Globus pallidus (tissue), 1 donor: Measurements from ENCODE around the gene PCDHA11.
"Not testable (repeated sequence)": the region's sequence is repeated elsewhere in the genome, so short reads cannot be mapped to it uniquely, and the experiment has no call there.

Experiments used
- DNase-seq: peaks from one replicate; pipeline ENCODE4 v3.0.0-alpha.2; 2015; ENCODE audit warnings: low spot score

PCDHA11 gene

DNA sequence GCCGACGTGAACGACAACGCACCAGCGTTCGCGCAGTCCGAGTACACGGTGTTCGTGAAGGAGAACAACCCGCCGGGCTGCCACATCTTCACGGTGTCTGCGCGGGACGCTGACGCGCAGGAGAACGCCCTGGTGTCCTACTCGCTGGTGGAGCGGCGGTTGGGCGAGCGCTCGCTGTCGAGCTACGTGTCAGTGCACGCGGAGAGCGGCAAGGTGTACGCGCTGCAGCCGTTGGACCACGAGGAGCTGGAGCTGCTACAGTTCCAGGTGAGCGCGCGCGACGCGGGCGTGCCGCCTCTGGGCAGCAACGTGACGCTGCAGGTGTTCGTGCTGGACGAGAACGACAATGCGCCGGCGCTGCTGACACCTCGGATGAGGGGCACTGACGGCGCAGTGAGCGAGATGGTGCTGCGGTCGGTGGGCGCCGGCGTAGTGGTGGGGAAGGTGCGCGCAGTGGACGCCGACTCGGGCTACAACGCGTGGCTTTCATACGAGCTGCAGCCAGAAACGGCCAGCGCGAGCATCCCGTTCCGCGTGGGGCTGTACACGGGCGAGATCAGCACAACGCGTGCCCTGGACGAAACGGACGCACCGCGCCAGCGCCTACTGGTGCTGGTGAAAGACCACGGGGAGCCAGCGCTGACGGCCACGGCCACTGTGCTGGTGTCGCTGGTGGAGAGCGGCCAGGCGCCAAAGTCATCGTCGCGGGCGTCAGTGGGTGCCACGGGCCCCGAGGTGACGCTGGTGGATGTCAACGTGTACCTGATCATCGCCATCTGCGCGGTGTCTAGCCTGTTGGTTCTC is 18.7 kb upstream of the PCDHA11 start:
- not testable (repeated sequence) for DNase-seq

DNA sequence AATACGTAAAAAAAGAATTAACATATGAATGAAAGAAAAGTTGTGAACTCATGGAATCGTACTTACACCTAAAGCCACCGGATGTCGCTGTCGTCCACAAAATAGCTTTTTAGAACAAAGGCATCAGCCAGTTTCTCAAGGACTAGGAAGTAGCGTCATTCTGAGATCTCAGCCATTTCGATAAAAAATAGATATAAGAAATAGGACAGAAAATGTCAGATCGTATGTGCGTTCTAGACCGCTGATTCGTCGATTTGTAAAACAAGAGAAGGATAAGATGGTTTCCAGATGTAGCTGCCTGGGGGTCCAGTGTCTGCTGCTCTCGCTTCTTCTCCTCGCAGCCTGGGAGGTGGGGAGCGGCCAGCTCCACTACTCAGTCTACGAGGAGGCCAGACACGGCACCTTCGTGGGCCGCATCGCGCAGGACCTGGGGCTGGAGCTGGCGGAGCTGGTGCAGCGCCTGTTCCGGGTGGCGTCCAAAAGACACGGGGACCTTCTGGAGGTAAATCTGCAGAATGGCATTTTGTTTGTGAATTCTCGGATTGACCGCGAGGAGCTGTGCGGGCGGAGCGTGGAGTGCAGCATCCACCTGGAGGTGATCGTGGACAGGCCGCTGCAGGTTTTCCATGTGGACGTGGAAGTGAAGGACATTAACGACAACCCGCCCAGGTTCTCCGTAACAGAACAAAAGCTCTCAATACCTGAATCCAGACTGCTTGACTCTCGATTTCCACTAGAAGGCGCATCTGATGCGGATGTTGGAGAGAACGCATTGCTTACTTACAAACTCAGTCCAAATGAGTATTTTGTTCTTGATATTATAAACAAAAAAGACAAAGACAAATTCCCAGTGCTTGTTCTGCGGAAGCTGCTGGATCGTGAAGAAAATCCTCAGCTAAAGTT is 12.7 kb upstream of the PCDHA11 start, which contains the start of gene PCDHA10:
Gene PCDHA10 (plus strand): TSS at position 126 of the 903 bp plus-strand sequence. CDS start 152 bp downstream, at position 278.
- peak; percentile 68 for DNase-seq

DNA sequence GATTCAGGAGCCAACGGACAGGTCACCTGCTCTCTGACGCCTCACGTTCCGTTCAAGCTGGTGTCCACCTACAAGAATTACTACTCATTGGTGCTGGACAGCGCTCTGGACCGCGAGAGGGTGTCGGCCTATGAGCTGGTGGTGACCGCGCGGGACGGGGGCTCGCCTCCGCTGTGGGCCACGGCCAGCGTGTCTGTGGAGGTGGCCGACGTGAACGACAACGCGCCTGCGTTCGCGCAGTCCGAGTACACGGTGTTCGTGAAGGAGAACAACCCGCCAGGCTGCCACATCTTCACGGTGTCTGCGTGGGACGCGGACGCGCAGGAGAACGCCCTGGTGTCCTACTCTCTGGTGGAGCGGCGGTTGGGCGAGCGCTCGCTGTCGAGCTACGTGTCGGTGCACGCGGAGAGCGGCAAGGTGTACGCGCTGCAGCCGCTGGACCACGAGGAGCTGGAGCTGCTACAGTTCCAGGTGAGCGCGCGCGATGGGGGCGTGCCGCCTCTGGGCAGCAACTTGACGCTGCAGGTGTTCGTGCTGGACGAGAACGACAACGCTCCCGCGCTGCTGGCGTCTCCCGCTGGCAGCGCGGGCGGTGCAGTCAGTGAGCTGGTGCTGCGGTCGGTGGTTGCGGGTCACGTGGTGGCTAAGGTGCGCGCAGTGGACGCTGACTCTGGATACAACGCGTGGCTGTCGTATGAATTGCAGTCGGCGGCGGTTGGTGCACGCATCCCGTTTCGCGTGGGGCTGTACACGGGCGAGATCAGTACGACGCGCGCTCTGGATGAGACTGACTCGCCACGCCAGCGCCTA is 11.4 kb upstream of the PCDHA11 start:
- DNase-seq = no peak

DNA sequence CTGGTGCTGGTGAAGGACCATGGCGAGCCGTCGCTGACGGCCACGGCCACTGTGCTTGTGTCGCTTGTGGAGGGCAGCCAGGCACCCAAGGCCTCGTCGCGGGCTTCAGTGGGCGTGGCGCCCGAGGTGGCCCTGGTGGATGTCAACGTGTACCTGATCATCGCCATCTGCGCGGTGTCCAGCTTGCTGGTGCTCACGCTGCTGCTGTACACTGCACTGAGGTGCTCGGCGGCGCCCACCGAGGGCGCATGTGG is 10.8 kb upstream of the PCDHA11 start:
- DNase-seq = no peak

DNA sequence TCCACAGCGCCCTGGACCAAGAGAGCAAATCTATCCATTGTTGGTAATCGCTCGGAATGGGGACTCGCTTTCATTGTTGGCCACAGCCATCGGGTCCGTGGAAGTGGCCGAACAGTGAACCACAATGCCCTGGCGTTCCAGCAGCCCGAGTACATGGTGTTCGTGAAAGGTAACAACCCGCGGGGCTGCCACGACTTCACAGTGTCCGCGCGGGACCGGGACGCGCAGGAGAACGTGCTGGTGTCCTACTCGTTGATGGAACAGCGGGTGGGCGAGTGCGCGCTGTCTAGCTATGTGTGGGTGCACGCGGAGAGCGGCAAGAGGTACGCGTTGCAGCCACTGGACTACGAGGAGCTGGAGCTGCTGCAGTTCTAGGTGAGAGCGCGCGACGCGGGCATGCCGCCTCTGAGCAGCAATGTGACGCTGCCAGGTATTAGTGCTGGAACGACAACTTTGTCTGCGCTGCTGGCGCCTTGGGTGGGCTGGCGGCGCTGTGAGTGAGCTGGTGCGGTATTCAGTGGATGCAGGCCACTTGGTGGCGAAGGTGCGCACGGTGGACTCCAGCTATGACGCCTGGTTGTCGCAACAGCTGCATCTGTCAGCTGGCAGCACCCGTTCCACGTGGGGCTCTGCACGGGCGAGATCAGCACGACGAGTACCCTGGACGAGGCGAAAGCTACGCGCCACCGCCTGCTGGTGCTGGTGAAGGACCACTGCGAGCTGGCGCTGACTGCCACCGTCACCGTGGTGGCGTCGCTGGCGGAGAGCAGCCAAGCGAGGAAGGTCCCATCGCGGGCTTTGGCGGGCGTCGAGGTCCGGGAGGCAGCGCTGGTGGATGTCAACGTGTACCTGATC is 6.1 kb upstream of the PCDHA11 start:
- DNase-seq = no peak

DNA sequence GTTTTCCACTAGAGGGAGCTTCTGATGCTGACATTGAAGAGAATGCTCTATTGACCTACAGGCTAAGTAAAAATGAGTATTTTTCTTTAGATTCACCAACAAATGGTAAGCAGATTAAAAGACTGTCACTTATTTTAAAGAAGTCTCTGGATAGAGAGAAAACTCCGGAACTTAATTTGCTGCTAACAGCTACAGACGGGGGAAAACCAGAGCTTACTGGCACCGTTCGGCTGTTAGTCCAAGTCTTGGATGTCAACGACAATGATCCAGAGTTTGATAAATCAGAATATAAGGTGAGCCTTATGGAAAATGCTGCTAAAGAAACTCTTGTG is 764 bp downstream of the PCDHA11 start:
- peak; percentile 37 for DNase-seq

DNA sequence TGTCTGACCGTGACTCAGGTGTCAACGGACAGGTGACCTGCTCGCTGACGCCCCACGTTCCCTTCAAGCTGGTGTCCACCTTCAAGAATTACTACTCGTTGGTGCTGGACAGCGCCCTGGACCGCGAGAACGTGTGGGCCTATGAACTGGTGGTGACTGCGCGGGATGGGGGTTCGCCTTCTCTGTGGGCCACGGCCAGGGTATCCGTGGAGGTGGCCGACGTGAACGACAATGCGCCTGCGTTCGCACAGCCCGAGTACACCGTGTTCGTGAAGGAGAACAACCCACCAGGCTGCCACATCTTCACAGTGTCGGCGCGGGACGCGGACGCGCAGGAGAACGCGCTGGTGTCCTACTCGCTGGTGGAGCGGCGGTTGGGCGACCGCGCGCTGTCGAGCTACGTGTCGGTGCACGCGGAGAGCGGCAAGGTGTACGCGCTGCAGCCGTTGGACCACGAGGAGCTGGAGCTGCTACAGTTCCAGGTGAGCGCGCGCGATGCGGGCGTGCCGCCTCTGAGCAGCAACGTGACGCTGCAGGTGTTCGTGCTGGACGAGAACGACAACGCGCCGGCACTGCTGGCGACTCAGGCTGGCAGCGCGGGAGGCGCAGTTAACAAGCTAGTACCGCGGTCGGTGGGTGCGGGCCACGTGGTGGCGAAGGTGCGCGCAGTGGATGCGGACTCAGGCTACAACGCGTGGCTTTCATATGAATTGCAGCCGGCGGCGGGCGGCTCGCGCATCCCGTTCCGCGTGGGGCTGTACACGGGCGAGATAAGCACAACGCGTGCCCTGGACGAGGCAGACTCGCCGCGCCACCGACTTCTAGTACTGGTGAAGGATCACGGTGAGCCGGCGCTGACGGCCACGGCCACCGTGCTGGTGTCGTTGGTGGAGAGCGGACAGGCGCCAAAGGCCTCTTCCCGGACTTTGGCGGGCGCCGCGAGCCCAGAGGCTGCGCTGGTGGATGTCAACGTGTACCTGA is 1.8 kb downstream of the PCDHA11 start:
- no peak for DNase-seq

DNA sequence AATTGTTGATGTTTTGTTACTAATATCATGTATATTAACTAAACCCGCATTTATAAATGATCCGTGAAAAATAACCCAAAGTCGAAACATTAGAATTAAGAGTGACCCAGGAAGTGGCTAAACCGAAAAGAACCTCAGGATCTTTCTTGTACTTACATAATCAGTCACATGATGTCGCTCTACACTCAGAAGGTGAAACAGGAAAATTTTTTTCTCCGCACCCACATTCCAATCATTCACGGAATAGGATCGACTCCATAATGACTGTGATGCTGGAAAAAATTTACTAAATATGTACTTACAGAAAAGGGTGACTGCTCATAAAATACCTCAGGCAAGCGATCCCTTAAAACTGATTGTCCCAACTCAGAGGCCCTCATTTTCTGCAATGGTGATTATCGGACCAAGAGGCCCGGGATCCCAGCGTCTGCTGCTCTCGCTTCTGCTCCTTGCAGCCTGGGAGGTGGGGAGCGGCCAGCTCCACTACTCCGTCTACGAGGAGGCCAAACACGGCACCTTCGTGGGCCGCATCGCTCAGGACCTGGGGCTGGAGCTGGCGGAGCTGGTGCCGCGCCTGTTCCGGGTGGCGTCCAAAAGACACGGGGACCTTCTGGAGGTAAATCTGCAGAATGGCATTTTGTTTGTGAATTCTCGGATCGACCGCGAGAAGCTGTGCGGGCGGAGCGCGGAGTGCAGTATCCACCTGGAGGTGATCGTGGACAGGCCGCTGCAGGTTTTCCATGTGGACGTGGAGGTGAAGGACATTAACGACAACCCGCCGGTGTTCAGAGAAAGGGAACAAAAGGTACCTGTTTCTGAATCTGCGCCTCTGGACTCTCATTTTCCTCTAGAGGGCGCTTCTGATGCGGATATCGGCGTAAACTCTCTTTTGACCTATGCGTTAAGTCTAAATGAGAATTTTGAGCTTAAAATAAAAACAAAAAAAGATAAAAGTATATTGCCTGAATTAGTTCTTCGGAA is 6.6 kb downstream of the PCDHA11 start, which contains the start of gene PCDHA12:
Gene PCDHA12 (plus strand): TSS at position 224 of the 981 bp plus-strand sequence. CDS start 165 bp downstream, at position 389.
- DNase-seq = no peak

DNA sequence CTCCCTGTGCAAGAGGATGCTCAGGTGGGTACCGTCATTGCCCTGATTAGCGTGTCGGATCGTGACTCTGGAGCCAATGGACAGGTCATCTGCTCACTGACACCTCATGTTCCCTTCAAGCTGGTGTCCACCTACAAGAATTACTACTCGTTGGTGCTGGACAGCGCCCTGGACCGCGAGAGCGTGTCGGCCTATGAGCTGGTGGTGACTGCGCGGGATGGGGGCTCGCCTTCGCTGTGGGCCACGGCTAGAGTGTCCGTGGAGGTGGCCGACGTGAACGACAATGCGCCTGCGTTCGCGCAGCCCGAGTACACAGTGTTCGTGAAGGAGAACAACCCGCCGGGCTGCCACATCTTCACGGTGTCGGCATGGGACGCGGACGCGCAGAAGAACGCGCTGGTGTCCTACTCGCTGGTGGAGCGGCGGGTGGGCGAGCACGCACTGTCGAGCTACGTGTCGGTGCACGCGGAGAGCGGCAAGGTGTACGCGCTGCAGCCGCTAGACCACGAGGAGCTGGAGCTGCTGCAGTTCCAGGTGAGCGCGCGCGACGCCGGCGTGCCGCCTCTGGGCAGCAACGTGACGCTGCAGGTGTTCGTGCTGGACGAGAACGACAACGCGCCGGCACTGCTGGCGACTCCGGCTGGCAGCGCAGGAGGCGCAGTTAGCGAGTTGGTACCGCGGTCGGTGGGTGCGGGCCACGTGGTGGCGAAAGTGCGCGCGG is 7.9 kb downstream of the PCDHA11 start:
- not testable (repeated sequence) for DNase-seq

DNA sequence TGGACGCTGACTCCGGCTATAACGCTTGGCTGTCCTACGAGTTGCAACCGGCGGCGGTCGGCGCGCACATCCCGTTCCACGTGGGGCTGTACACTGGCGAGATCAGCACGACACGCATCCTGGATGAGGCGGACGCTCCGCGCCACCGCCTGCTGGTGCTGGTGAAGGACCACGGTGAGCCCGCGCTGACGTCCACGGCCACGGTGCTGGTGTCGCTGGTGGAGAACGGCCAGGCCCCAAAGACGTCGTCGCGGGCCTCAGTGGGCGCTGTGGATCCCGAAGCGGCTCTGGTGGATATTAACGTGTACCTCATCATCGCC is 8.5 kb downstream of the PCDHA11 start:
- DNase-seq = no peak

DNA sequence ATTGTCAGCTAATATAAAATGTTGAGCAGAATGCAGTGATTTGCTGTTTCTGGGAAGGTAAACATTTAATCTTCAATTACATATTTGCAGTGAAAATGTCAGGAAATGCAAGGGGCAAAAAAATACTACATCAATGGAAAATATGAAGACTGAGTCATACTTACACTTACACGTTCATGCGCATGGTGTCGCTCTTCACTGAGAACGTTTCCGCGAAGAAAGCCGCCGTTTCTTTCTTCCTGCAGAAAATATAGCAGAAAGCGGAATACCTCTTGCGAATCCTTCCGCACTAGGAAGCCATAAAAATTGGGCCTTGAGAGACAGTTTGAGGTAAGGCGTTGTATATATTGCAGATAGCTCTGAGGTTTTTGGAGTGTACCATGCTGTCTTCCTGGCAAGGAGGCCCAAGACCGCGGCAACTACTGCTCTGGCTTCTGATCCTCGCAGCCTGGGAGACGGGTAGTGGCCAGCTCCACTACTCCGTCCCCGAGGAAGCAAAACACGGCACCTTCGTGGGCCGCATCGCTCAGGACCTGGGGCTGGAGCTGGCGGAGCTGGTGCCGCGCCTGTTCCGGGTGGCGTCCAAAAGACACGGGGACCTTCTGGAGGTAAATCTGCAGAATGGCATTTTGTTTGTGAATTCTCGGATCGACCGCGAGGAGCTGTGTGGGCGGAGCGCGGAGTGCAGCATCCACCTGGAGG is 13.3 kb downstream of the PCDHA11 start, which contains the start of gene PCDHA13:
Gene PCDHA13 (plus strand): TSS at position 236 of the 702 bp plus-strand sequence. CDS start 145 bp downstream, at position 381.
- DNase-seq = peak; percentile 32

DNA sequence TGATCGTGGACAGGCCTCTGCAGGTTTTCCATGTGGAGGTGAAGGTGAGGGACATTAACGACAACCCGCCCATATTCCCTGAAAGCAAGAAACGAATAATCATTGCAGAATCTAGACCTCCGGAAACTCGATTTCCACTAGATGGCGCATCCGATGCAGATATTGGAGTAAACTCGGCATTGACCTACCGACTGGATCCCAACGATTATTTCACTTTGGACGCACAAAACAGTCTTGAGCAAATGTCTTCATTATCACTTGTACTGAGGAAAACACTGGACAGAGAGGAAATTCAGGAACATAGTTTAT is 13.8 kb downstream of the PCDHA11 start:
- peak; percentile 35 for DNase-seq

DNA sequence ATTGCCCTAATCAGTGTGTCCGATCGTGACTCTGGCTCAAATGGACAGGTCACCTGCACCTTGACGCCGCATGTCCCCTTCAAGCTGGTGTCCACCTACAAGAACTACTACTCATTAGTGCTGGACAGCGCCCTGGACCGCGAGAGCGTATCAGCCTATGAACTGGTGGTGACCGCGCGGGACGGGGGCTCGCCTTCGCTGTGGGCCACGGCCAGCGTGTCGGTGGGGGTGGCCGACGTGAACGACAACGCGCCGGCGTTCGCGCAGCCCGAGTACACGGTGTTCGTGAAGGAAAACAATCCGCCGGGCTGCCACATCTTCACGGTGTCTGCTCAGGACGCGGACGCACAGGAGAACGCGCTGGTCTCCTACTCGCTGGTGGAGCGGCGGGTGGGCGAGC is 14.6 kb downstream of the PCDHA11 start:
- no peak for DNase-seq

DNA sequence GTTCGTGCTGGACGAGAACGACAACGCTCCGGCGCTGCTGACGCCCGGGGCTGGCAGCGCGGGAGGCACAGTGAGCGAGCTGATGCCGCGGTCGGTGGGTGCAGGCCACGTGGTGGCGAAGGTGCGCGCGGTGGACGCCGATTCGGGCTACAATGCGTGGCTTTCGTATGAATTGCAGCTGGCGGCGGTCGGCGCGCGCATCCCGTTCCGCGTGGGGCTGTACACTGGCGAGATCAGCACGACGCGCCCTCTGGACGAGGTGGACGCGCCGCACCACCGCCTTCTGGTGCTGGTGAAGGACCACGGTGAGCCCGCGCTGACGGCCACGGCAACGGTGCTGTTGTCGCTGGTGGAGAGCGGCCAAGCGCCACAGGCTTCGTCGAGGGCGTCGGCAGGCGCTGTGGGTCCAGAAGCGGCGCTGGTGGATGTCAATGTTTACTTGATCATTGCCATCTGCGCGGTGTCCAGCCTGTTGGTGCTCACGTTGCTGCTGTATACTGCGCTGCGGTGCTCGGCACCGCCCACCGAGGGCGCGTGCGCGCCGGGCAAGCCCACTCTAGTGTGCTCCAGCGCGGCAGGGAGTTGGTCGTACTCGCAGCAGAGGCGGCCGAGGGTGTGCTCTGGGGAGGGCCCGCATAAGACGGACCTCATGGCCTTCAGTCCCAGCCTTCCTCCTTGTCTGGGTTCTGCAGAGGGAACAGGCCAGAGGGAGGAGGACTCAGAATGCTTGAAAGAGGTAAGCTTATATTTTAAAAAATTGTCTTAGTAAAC is 15.4 kb downstream of the PCDHA11 start:
- no peak for DNase-seq

DNA sequence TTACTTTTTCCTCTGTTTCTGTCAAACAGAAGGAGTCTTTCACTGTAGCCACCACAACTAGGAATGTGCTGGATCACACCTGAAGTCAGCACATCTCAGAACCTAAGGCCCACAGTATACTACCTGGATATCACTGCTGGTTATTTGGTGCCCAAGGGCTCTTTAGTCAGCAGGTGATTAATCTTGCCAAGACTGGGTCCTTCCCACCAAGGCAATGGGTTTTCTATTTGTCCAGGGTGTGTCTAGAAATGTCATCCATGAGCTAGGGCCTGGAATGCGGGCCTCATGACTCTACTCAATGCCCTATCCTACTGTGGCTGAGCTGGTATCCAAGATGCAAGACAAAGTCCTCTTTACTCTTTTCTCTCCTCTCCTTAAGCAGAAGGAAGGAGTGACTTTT is 47.6 kb downstream of the PCDHA11 start:
- DNase-seq = no peak
